Panc1 (cell line): ENCODE measurements around the gene MYEOV.

ENCODE experiments used
- POLR2AphosphoS5 ChIP-seq: IDR thresholded peaks from 2 replicates; pipeline ENCODE4 v1.6.1; 2012; ENCODE audit warnings: mild to moderate bottlenecking, low read depth, low read length, moderate library complexity
- TF ChIP-seq, protein P1 (sequence below): fragments of 450-650 bp; IDR thresholded peaks from 2 replicates; pipeline ENCODE4 v1.5.1; 2017; ENCODE audit warnings: mild to moderate bottlenecking

DNA sequence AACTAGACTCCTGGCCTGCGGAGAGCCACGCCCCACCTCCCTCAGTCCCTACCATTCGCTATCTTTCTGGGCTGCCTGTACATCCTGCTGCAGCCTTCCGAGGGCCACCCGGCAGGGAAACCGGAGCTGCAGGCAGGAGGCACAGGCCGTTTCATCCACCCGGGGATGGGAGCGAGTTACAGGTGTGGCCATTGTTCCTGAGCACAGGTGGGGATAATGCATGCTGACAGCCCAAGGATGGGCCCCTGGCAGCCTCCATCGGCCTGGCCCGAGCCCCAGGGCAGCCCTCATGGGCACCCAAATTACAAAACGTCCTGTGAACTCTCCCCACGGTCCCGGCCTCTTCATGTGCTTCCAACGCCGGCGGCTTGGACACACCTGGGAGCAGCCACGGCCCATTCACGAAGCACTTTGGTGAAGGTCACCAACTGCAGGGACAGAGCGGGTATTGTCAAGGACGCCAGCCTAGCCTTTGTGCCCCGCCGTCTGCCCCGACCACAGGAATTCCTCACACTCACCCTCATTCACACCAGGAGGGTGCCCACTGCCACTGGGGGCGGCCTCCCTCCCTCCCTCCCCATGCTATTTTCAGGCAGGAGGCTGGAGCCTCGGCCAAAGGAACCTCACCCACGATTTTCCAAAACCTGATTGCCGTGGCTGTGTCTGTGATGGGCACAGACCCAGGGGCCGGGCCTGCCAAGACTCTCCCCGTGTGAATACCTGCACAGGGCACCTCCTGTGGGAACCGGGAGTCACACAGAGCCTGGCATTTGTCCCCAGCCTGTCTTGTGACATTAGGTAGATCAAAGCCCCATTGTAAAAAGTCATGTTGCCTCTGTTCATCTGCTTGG lies 42.1 kb upstream of the MYEOV start:
- TF ChIP-seq, protein P1, sequence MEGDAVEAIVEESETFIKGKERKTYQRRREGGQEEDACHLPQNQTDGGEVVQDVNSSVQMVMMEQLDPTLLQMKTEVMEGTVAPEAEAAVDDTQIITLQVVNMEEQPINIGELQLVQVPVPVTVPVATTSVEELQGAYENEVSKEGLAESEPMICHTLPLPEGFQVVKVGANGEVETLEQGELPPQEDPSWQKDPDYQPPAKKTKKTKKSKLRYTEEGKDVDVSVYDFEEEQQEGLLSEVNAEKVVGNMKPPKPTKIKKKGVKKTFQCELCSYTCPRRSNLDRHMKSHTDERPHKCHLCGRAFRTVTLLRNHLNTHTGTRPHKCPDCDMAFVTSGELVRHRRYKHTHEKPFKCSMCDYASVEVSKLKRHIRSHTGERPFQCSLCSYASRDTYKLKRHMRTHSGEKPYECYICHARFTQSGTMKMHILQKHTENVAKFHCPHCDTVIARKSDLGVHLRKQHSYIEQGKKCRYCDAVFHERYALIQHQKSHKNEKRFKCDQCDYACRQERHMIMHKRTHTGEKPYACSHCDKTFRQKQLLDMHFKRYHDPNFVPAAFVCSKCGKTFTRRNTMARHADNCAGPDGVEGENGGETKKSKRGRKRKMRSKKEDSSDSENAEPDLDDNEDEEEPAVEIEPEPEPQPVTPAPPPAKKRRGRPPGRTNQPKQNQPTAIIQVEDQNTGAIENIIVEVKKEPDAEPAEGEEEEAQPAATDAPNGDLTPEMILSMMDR, result no peak
- TF ChIP-seq POLR2AphosphoS5, result no peak
